Measurements from ENCODE around the gene HEXA. TPM values are rescaled to one million over a fixed set of nuclear protein-coding genes. Genes with fewer than 3 reads are reported as not detected.
"Not testable (repeated sequence)": the region's sequence is repeated elsewhere in the genome, so short reads cannot be mapped to it uniquely, and the experiment has no call there.

Gene HEXA
- total RNA-seq, 1 experiment from 2014 or later, result 52.5 TPM

- not testable (repeated sequence) for H3K27me3 ChIP-seq (ENCODE audit: control insufficient read depth, insufficient read depth, low read length); DNase-seq; H3K4me3 ChIP-seq (ENCODE audit: insufficient read depth, low read depth, low read length); H3K36me3 ChIP-seq (replicated peaks; ENCODE audit: control insufficient read depth, insufficient read depth, low read length)
Observed at GRCh38 chr15:72396331-72396730, 20.5 kb upstream of the HEXA start.

GRCh38 chr15:72389231-72389630 is 13.4 kb upstream of the HEXA start:
- Histone ChIP-seq H3K27me3 (ENCODE audit: control insufficient read depth, insufficient read depth, low read length) (peaks cover 6% of the 10 kb centered on the region), H3K4me3 (ENCODE audit: insufficient read depth, low read depth, low read length) (no peak overlapping the region)

GRCh38 chr15:72387741-72388140 is 11.9 kb upstream of the HEXA start:
- Histone ChIP-seq H3K27me3 (ENCODE audit: control insufficient read depth, insufficient read depth, low read length) (peaks cover 6% of the 10 kb centered on the region), H3K4me3 (ENCODE audit: insufficient read depth, low read depth, low read length) (no peak overlapping the region), H3K36me3 (replicated peaks; ENCODE audit: control insufficient read depth, insufficient read depth, low read length) (no peaks in the 10 kb centered on the region)
- no peak for DNase-seq

More at GRCh38 chr15:72389231-72389630, 13.4 kb upstream of the HEXA start:
- no peaks in the 10 kb centered on the region for H3K36me3 ChIP-seq (replicated peaks; ENCODE audit: control insufficient read depth, insufficient read depth, low read length)
- DNase-seq, result no peak

- Histone ChIP-seq H3K27me3 (ENCODE audit: control insufficient read depth, insufficient read depth, low read length) (peaks cover 6% of the 10 kb centered on the region), H3K4me3 (ENCODE audit: insufficient read depth, low read depth, low read length) (no peak overlapping the region), H3K36me3 (replicated peaks; ENCODE audit: control insufficient read depth, insufficient read depth, low read length) (no peaks in the 10 kb centered on the region)
- DNase-seq, result no peak
Observed at GRCh38 chr15:72382146-72382545, 6.3 kb upstream of the HEXA start.

GRCh38 chr15:72380743-72381142 is 4.9 kb upstream of the HEXA start:
- peaks cover 6% of the 10 kb centered on the region for H3K27me3 ChIP-seq (ENCODE audit: control insufficient read depth, insufficient read depth, low read length)
- no peak for DNase-seq
- H3K4me3 ChIP-seq (ENCODE audit: insufficient read depth, low read depth, low read length), result no peak overlapping the region
- H3K36me3 ChIP-seq (replicated peaks; ENCODE audit: control insufficient read depth, insufficient read depth, low read length), result no peaks in the 10 kb centered on the region

GRCh38 chr15:72379856-72380430 is 4.1 kb upstream of the HEXA start:
- no peak for DNase-seq
- Histone ChIP-seq H3K27me3 (ENCODE audit: control insufficient read depth, insufficient read depth, low read length) (peaks cover 3% of the 10 kb centered on the region), H3K4me3 (ENCODE audit: insufficient read depth, low read depth, low read length) (no peak overlapping the region), H3K36me3 (replicated peaks; ENCODE audit: control insufficient read depth, insufficient read depth, low read length) (no peaks in the 10 kb centered on the region)

GRCh38 chr15:72379106-72379505 is 3.3 kb upstream of the HEXA start:
- H3K4me3 ChIP-seq (ENCODE audit: insufficient read depth, low read depth, low read length); DNase-seq; H3K36me3 ChIP-seq (replicated peaks; ENCODE audit: control insufficient read depth, insufficient read depth, low read length); H3K27me3 ChIP-seq (ENCODE audit: control insufficient read depth, insufficient read depth, low read length): not testable (repeated sequence)

GRCh38 chr15:72377331-72377730 is 1.5 kb upstream of the HEXA start:
- Histone ChIP-seq H3K27me3 (ENCODE audit: control insufficient read depth, insufficient read depth, low read length) (no peaks in the 10 kb centered on the region; the same call in 1 of the 2 replicates), H3K4me3 (ENCODE audit: insufficient read depth, low read depth, low read length) (no peak overlapping the region), H3K36me3 (replicated peaks; ENCODE audit: control insufficient read depth, insufficient read depth, low read length) (no peaks in the 10 kb centered on the region)

GRCh38 chr15:72375501-72375845 is 341 bp downstream of the HEXA start:
- Histone ChIP-seq H3K36me3 (replicated peaks; ENCODE audit: control insufficient read depth, insufficient read depth, low read length) (no peaks in the 10 kb centered on the region), H3K4me3 (ENCODE audit: insufficient read depth, low read depth, low read length) (peak overlapping the region; percentile 85), H3K27me3 (ENCODE audit: control insufficient read depth, insufficient read depth, low read length) (no peaks in the 10 kb centered on the region)
- no peak for DNase-seq

More at GRCh38 chr15:72377331-72377730, 1.5 kb upstream of the HEXA start:
- DNase-seq, result no peak

- Histone ChIP-seq H3K27me3 (ENCODE audit: control insufficient read depth, insufficient read depth, low read length) (no peaks in the 10 kb centered on the region), H3K36me3 (replicated peaks; ENCODE audit: control insufficient read depth, insufficient read depth, low read length) (no peaks in the 10 kb centered on the region), H3K4me3 (ENCODE audit: insufficient read depth, low read depth, low read length) (no peak overlapping the region)
- DNase-seq, result no peak
Observed at GRCh38 chr15:72372361-72372760, 3.5 kb downstream of the HEXA start.

GRCh38 chr15:72369964-72370363 is 5.8 kb downstream of the HEXA start:
- Histone ChIP-seq H3K36me3 (replicated peaks; ENCODE audit: control insufficient read depth, insufficient read depth, low read length) (no peaks in the 10 kb centered on the region), H3K4me3 (ENCODE audit: insufficient read depth, low read depth, low read length) (no peak overlapping the region), H3K27me3 (ENCODE audit: control insufficient read depth, insufficient read depth, low read length) (no peaks in the 10 kb centered on the region)
- no peak for DNase-seq

- DNase-seq, result no peak
- H3K27me3 ChIP-seq (ENCODE audit: control insufficient read depth, insufficient read depth, low read length), result no peaks in the 10 kb centered on the region
- no peaks in the 10 kb centered on the region for H3K36me3 ChIP-seq (replicated peaks; ENCODE audit: control insufficient read depth, insufficient read depth, low read length)
- H3K4me3 ChIP-seq (ENCODE audit: insufficient read depth, low read depth, low read length), result no peak overlapping the region
Observed at GRCh38 chr15:72368899-72369298, 6.9 kb downstream of the HEXA start.

GRCh38 chr15:72368325-72368724 is 7.5 kb downstream of the HEXA start:
- Histone ChIP-seq H3K27me3 (ENCODE audit: control insufficient read depth, insufficient read depth, low read length) (no peaks in the 10 kb centered on the region), H3K4me3 (ENCODE audit: insufficient read depth, low read depth, low read length) (no peak overlapping the region), H3K36me3 (replicated peaks; ENCODE audit: control insufficient read depth, insufficient read depth, low read length) (no peaks in the 10 kb centered on the region)
- no peak for DNase-seq

- no peak for DNase-seq
- H3K36me3 ChIP-seq (replicated peaks; ENCODE audit: control insufficient read depth, insufficient read depth, low read length), result no peaks in the 10 kb centered on the region
- no peaks in the 10 kb centered on the region for H3K27me3 ChIP-seq (ENCODE audit: control insufficient read depth, insufficient read depth, low read length)
- no peak overlapping the region for H3K4me3 ChIP-seq (ENCODE audit: insufficient read depth, low read depth, low read length)
Observed at GRCh38 chr15:72365844-72366243, 10.0 kb downstream of the HEXA start.

- Histone ChIP-seq H3K27me3 (ENCODE audit: control insufficient read depth, insufficient read depth, low read length) (no peaks in the 10 kb centered on the region), H3K4me3 (ENCODE audit: insufficient read depth, low read depth, low read length) (no peak overlapping the region), H3K36me3 (replicated peaks; ENCODE audit: control insufficient read depth, insufficient read depth, low read length) (no peaks in the 10 kb centered on the region)
- DNase-seq, result no peak
Observed at GRCh38 chr15:72361176-72361575, 14.6 kb downstream of the HEXA start.

- Histone ChIP-seq H3K4me3 (ENCODE audit: insufficient read depth, low read depth, low read length) (no peak overlapping the region), H3K27me3 (ENCODE audit: control insufficient read depth, insufficient read depth, low read length) (no peaks in the 10 kb centered on the region), H3K36me3 (replicated peaks; ENCODE audit: control insufficient read depth, insufficient read depth, low read length) (peaks cover 3% of the 10 kb centered on the region)
- DNase-seq, result no peak
Observed at GRCh38 chr15:72358650-72359171, 17.1 kb downstream of the HEXA start.

Measured in H7 (cell line).